Measurements from ENCODE around the gene KDM8. TPM values are rescaled to one million over a fixed set of nuclear protein-coding genes. Genes with fewer than 3 reads are reported as not detected.

KDM8 gene
- total and polyA plus RNA-seq, 2 donors (not counting 3 experiments of a cell fraction or from before 2014, with no cell fraction given) = 5.1 to 8.4 TPM

DNA sequence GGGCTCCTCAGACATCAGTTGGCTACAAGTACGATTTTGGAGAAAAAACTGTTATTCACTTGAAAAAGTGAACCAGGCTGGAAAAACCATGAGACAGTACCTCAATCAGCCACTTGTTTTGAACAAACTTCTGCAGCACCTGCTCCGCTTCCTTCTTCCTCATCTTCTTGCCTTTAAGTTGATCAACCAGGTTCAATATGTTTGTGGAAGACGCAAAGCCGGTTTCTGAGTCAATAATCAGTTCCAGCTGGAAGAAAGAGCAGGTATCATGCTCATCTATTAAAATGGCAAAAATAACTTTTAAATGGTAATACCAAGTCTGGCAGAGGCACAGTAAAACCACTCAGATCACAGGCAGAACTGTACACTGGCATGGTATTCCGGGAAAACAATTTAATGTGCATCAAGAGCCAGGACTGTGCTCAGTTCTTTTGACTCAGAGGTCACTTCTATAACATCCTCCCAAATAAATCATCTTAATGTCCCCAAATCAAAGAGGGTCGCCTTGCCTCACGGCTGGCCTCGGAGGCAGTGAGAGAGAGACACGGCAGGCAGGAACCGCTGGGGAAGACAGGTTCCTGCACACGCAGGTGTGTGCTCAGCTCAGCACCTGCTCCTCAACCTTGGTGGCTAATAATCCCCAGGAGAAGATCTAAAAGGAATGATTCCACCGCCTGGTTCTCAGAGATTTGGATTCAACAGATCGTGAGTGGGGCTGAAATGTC, 29.7 kb downstream of the KDM8 start:
- H3K9ac ChIP-seq (replicated peaks; ENCODE audit: extremely low read depth, insufficient read depth, low read length) = no peak overlapping the region
- ChIA-PET POLR2A (no interaction called here), CTCF (interaction anchor here (2.7 to 15.6 kb wide), 5 partner anchors 53 to 135 kb away, joined by 8 to 299 read pairs (median 42); no protein-coding TSS in a partner anchor)
- H3K36me3 ChIP-seq (ENCODE audit: control insufficient read depth in 2 of 2, extremely low read depth in 1 of 2, insufficient read depth in 2 of 2, low read length in 2 of 2) = peaks cover 0 to 13% of the 10 kb centered on the region in 2 experiments
- no peaks in the 10 kb centered on the region for H3K27me3 ChIP-seq (ENCODE audit: control insufficient read depth in 2 of 2, insufficient read depth in 2 of 2, low read length in 2 of 2)
- H3K79me2 ChIP-seq (ENCODE audit: control insufficient read depth, insufficient read depth, low read length) = no peaks in the 10 kb centered on the region
- no peak overlapping the region for H3K4me3 ChIP-seq (replicated peaks in 1 of 3; ENCODE audit: insufficient read depth in 1 of 3, low read depth in 1 of 3, low read length in 3 of 3)
- no peaks in the 10 kb centered on the region for H3K9me3 ChIP-seq (replicated peaks; ENCODE audit: control insufficient read depth, insufficient read depth, low read length)
- no peak overlapping the region for H2AFZ ChIP-seq (ENCODE audit: low read depth, low read length)
- DNase-seq (ENCODE audit: low read depth, low spot score) = no peak
- H3K9me1 ChIP-seq (replicated peaks; ENCODE audit: control insufficient read depth, extremely low read depth, insufficient read depth, low read length) = no peaks in the 10 kb centered on the region
- FAIRE-seq = no peak
- peaks cover 36% of the 10 kb centered on the region for H3K4me1 ChIP-seq (ENCODE audit: control insufficient read depth, extremely low read depth, insufficient read depth, low read length)
- H3K27ac ChIP-seq (ENCODE audit: insufficient read depth, low read depth, low read length) = no peak overlapping the region
- TF ChIP-seq, protein P1, sequence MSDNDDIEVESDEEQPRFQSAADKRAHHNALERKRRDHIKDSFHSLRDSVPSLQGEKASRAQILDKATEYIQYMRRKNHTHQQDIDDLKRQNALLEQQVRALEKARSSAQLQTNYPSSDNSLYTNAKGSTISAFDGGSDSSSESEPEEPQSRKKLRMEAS (IDR thresholded peaks at IDR 0.05; ENCODE audit: insufficient read depth, insufficient read length) = no peak
- no peak for TF ChIP-seq POLR2A (IDR thresholded peaks at IDR 0.05; ENCODE audit: low read depth, low read length)
- no peak for TF ChIP-seq JUN (IDR thresholded peaks at IDR 0.05; ENCODE audit: borderline replicate concordance, insufficient read depth, insufficient read length, low read depth)
- TF ChIP-seq EZH2 (IDR thresholded peaks at IDR 0.05; ENCODE audit: borderline replicate concordance, low read depth, low read length, severe bottlenecking) = no peak
- TF ChIP-seq GATA2 (IDR thresholded peaks at IDR 0.05; ENCODE audit: insufficient read depth, insufficient read length, low read depth, low read length) = no peak
- no peak for TF ChIP-seq MYC (IDR thresholded peaks at IDR 0.05; ENCODE audit: low read depth, low read length)
- no peak for TF ChIP-seq POLR2AphosphoS5 (IDR thresholded peaks at IDR 0.05; ENCODE audit: insufficient read depth, low read depth, low read length)
- no peak for TF ChIP-seq FOS (IDR thresholded peaks at IDR 0.05; ENCODE audit: borderline replicate concordance, insufficient read depth, low read length)
- TF ChIP-seq, protein P2, sequence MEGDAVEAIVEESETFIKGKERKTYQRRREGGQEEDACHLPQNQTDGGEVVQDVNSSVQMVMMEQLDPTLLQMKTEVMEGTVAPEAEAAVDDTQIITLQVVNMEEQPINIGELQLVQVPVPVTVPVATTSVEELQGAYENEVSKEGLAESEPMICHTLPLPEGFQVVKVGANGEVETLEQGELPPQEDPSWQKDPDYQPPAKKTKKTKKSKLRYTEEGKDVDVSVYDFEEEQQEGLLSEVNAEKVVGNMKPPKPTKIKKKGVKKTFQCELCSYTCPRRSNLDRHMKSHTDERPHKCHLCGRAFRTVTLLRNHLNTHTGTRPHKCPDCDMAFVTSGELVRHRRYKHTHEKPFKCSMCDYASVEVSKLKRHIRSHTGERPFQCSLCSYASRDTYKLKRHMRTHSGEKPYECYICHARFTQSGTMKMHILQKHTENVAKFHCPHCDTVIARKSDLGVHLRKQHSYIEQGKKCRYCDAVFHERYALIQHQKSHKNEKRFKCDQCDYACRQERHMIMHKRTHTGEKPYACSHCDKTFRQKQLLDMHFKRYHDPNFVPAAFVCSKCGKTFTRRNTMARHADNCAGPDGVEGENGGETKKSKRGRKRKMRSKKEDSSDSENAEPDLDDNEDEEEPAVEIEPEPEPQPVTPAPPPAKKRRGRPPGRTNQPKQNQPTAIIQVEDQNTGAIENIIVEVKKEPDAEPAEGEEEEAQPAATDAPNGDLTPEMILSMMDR (IDR thresholded peaks at IDR 0.05; ENCODE audit: extremely low read depth in 1 of 2, insufficient read depth in 1 of 2, low read depth in 1 of 2, low read length in 2 of 2) = no peak
- intact Hi-C loops (cut with micrococcal nuclease) (no loop called here), dilution Hi-C loops (cut with MboI; ENCODE audit: extremely low pct_ligation_motif_present, low sequenced_read_pairs) (no loop called here)
- BruUV-seq (replicated peaks) = no TSS peak
- no peak overlapping the region for H3K4me2 ChIP-seq (ENCODE audit: insufficient read depth, low read length)
- no peaks in the 10 kb centered on the region for H4K20me1 ChIP-seq (replicated peaks; ENCODE audit: control insufficient read depth, extremely low read depth, insufficient read depth, low read length)
